ENCODE data around the gene RAD51B.
"Not testable (repeated sequence)": the region's sequence is repeated elsewhere in the genome, so short reads cannot be mapped to it uniquely, and the experiment has no call there.

The RAD51B gene

DNA sequence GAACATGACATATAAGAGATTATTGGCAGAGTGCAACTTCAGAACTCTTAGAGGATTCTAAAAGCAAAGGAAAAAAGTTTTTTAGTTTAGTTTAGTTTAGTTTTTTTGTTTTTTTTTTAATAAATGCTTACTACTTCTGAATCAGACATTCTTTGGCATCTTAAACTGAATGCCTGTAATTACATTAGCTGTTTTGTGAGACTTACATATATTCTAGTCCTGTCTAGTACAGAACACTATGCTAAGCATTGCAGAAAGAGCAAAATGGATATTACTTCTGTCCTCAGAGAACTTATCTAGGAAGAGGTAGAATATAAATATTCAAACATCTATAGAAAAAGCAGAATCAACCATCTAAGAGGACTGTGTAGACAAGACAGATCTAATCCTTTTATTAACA is 133.2 kb downstream of the RAD51B start:
- no peak overlapping the region for H3K4me3 ChIP-seq
- peaks cover 19% of the 10 kb centered on the region for H3K9me3 ChIP-seq
- no peaks in the 10 kb centered on the region for H4K20me1 ChIP-seq
- no peak overlapping the region for H3K4me2 ChIP-seq
- H3K4me1 ChIP-seq: no peaks in the 10 kb centered on the region
- no peaks in the 10 kb centered on the region for H3K36me3 ChIP-seq
- no peaks in the 10 kb centered on the region for H3K27me3 ChIP-seq
- no peak overlapping the region for H3K27ac ChIP-seq
- no peak for TF ChIP-seq Cebpa-rat (IDR thresholded peaks at IDR 0.05)
- no peak overlapping the region for H3K9ac ChIP-seq

DNA sequence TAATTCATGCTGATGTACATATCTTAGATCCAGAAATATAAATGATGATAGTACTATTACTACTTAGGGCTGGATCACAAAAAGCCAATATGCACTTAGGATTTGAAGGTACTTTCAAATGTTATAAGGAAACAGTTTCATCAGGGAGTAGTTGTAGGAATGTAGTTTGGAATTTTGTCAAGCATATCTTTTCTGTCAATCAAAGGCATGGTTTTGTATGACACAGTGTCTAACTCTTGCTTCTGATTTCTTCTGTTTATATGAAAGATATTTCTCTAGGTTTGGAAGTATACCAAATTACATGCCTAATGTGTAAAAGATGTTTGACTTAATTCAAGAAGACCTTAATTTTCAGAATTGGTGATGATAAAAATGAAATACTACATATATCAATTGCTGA is 135.7 kb downstream of the RAD51B start:
- Histone ChIP-seq H3K36me3 (no peaks in the 10 kb centered on the region), H3K9ac (no peak overlapping the region)

DNA sequence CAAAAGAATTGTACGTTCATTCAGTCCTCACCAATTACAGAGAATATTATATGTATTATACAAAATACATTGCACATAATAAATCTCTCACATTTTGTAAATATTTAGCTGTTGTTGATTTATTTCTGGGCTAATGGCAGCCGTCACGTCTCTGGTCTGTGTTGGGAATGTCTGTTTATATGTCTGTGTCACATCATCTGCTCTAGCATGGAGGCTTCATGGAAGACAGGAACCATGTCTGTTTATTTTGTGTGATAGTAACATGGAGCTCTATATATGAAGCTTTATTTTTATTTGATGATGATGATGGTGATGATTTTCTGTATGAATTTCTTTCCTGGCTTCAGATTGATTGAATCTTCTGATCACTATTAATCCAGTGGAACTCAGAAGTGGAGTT is 138.4 kb downstream of the RAD51B start:
- Histone ChIP-seq H4K20me1 (no peaks in the 10 kb centered on the region), H3K4me3 (no peak overlapping the region), H3K27me3 (no peaks in the 10 kb centered on the region), H3K4me1 (peaks cover 9% of the 10 kb centered on the region), H3K9ac (no peak overlapping the region), H3K27ac (no peak overlapping the region), H3K36me3 (no peaks in the 10 kb centered on the region), H3K4me2 (no peak overlapping the region), H3K9me3 (no peaks in the 10 kb centered on the region; the same call in 1 of the 2 replicates)
- no peak for TF ChIP-seq Cebpa-rat (IDR thresholded peaks at IDR 0.05)

More for the DNA sequence above, 135.7 kb downstream of the RAD51B start:
- H3K4me1 ChIP-seq: no peaks in the 10 kb centered on the region
- no peaks in the 10 kb centered on the region for H3K27me3 ChIP-seq
- no peak overlapping the region for H3K4me2 ChIP-seq
- H3K27ac ChIP-seq: no peak overlapping the region
- H4K20me1 ChIP-seq: no peaks in the 10 kb centered on the region
- TF ChIP-seq Cebpa-rat (IDR thresholded peaks at IDR 0.05): no peak
- peaks cover 2% of the 10 kb centered on the region for H3K9me3 ChIP-seq
- no peak overlapping the region for H3K4me3 ChIP-seq

DNA sequence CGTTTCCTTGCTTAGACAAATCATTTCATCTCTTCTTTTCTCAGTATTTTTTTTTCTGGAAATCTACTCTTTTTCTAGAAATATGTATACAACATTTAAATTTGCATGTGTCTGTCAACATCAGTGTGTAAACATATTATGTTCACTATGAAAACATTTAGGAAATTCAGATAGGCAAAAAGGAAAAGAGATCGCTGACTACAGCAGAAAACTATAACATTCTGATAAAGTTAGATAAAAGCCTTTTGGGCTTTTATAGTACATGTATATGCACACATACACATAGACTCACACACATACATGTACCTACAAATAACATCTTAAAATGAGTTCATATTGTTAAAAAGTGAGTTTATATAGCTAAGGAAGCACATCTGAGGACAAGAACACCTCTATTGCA is 142.1 kb downstream of the RAD51B start:
- no peak for TF ChIP-seq Cebpa-rat (IDR thresholded peaks at IDR 0.05)
- Histone ChIP-seq H3K9ac (no peak overlapping the region), H3K4me1 (peaks cover 9% of the 10 kb centered on the region), H3K9me3 (no peaks in the 10 kb centered on the region; the same call in 1 of the 2 replicates), H3K27me3 (no peaks in the 10 kb centered on the region), H3K4me3 (no peak overlapping the region), H3K36me3 (no peaks in the 10 kb centered on the region), H3K4me2 (0 out of 2 replicates have a peak overlapping the region, but pooled peaks have one; percentile 6), H3K27ac (no peak overlapping the region), H4K20me1 (no peaks in the 10 kb centered on the region)

DNA sequence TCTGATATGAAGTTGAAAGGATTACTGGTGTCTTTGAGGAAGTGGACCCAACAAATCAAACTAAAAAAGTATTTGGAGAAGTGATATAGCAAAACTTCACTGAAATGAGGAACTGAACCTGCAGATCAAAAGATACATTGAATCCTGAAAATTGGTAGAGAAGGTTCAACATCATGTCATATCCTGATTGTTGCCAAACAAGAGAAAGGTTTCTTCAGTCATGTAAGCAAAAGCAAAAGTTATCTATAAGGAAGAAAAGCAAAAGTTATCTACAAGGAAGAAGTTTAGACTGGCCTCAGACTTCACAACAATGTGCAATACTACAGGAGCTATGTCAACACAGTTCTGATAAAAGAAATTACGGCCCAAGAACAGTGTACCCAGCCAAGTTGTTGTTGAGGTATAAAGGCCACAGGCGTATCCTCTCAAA is 142.7 kb downstream of the RAD51B start:
- Histone ChIP-seq H3K27ac (no peak overlapping the region), H3K9me3 (peaks cover 4% of the 10 kb centered on the region), H3K4me2 (0 out of 2 replicates have a peak overlapping the region, but pooled peaks have one; percentile 6), H3K4me3 (no peak overlapping the region), H3K27me3 (no peaks in the 10 kb centered on the region), H4K20me1 (no peaks in the 10 kb centered on the region), H3K36me3 (peaks cover 4% of the 10 kb centered on the region; the same call in 1 of the 2 replicates), H3K4me1 (peaks cover 9% of the 10 kb centered on the region), H3K9ac (no peak overlapping the region)
- no peak for TF ChIP-seq Cebpa-rat (IDR thresholded peaks at IDR 0.05)

DNA sequence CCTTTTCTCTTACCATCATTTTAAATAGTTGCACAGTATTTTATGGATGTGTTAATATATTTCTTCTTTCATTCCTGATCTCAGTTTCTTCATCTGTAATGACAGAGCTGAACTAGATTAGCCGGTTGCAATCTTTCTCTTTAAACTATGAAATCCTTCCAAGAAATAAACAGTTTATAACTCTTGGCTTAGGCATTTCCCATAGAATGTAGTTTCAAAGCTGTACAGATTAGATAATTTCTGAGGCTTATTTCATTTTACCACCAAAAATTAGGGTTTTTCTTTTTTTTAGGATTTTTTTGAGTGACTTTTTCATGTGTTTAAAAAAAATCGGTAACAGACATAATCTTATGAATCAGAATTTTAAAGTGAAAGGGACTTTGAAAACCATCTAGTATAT is 144.0 kb downstream of the RAD51B start:
- no peaks in the 10 kb centered on the region for H4K20me1 ChIP-seq
- H3K36me3 ChIP-seq: peaks cover 11% of the 10 kb centered on the region
- no peak for TF ChIP-seq Cebpa-rat (IDR thresholded peaks at IDR 0.05)
- no peak overlapping the region for H3K4me2 ChIP-seq
- no peak overlapping the region for H3K4me3 ChIP-seq
- H3K27me3 ChIP-seq: no peaks in the 10 kb centered on the region
- no peak overlapping the region for H3K27ac ChIP-seq
- no peak overlapping the region for H3K9ac ChIP-seq
- peaks cover 9% of the 10 kb centered on the region for H3K4me1 ChIP-seq
- peaks cover 17% of the 10 kb centered on the region for H3K9me3 ChIP-seq

DNA sequence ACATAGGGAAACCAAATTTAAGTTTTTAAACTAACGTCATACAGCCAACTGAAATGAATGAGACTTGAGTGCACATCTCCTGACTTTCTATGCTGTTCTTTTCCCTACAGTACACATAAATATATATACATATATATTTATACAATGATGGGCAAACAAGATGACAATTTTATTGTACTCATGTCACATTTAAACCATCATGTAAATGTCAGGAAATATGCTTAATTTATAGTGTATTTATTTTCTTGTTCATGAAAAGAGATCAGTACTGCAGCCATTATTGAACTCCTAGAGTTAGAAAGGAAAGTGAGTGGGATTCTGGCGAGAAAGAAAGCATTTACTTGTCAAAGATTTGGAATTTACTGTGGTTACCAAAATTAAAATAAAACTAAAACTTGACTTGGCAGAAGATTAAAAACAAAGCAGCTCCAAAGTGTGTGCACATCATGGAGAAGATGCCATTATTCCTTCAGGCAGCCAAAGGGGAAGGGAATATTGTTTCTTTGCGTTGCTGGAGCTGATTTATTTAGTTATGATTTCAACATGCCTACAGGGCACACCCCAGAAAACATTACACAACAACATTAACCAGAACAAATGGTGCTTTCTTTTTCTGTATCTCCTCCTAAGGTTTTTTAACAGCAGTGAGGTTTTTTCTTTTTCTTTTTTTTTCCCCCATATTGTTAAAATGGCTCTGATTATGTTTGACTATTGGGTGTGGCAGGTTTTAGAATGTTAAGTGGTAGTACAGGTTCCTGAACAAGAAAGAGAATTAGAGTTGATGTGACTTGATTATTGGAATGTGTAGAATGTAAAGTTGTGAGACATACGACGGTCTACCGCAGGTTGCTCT is 144.6 kb downstream of the RAD51B start:
- Histone ChIP-seq H3K4me1 (peaks cover 9% of the 10 kb centered on the region), H3K4me2 (no peak overlapping the region), H3K9me3 (peaks cover 24% of the 10 kb centered on the region), H4K20me1 (no peaks in the 10 kb centered on the region), H3K27me3 (no peaks in the 10 kb centered on the region), H3K27ac (no peak overlapping the region), H3K36me3 (peaks cover 16% of the 10 kb centered on the region), H3K9ac (no peak overlapping the region), H3K4me3 (no peak overlapping the region)
- no peak for TF ChIP-seq Cebpa-rat (IDR thresholded peaks at IDR 0.05)

DNA sequence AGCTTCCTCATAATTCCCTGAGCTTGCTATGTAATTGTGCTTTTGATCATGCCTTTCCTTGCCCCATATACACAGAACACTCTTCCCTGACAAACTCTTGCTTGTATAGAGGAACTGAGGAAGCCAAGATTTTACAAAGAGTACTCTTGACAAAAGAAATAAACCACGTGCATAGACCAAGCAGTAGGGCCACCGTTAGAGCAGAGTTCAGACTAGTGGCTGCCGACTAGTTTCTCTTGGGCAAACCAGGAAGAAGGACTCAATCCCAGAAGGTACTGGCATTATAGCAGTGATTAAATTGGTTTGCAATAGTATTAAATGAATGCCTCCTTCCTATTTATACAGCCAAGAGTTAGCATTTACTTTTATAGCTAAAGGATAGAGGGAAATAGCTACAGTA is 146.1 kb downstream of the RAD51B start:
- no peaks in the 10 kb centered on the region for H4K20me1 ChIP-seq
- H3K4me3 ChIP-seq: no peak overlapping the region
- TF ChIP-seq Cebpa-rat (IDR thresholded peaks at IDR 0.05): no peak
- no peak overlapping the region for H3K9ac ChIP-seq
- H3K27ac ChIP-seq: no peak overlapping the region
- peaks cover 24% of the 10 kb centered on the region for H3K9me3 ChIP-seq
- H3K4me2 ChIP-seq: no peak overlapping the region
- no peaks in the 10 kb centered on the region for H3K27me3 ChIP-seq
- H3K36me3 ChIP-seq: peaks cover 16% of the 10 kb centered on the region
- peaks cover 9% of the 10 kb centered on the region for H3K4me1 ChIP-seq

DNA sequence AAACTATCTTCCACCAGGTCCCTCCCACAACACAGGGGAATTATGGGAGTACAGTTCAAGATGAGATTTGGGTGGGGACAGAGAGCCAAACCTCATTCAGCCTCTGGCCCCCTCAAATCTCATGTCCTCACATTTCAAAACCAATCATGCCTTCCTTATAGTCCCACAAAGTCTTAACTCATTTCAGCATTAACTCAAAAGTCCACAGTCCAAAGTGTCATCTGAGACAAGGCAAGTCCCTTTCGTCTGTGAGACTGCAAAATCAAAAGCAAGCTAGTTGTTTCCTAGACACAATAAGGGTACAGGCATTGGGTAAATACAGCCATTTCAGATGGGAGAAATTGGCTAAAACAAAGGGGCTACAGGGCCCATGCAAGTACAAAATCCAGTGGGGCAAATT is 147.6 kb downstream of the RAD51B start:
- Histone ChIP-seq H3K4me1 (peaks cover 4% of the 10 kb centered on the region), H3K27me3 (no peaks in the 10 kb centered on the region), H3K4me2 (no peak overlapping the region), H3K27ac (no peak overlapping the region), H3K9me3 (peaks cover 24% of the 10 kb centered on the region), H3K4me3 (no peak overlapping the region), H4K20me1 (no peaks in the 10 kb centered on the region), H3K9ac (no peak overlapping the region), H3K36me3 (peaks cover 16% of the 10 kb centered on the region)
- no peak for TF ChIP-seq Cebpa-rat (IDR thresholded peaks at IDR 0.05)

DNA sequence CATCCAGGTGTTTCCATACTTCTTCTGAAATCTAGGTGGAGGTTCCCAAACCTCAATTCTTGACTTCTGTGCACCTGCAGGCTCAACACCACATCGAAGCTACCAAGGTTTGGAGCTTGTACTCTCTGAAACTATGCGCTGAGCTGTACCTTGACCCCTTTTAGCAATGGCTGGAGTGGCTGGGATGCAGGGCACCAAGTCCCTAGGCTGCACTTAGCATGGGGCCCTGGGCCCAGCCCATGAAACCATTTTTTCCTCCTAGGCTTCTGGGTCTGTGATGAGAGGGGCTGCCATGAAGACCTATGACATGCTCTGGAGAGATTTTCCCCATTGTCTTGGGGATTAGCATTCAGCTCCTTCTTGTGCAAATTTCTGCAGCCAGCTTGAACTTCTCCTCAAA is 148.4 kb downstream of the RAD51B start:
- H3K4me1 ChIP-seq, H3K4me2 ChIP-seq, H3K4me3 ChIP-seq, H3K9ac ChIP-seq, H3K27ac ChIP-seq, H4K20me1 ChIP-seq, H3K27me3 ChIP-seq: not testable (repeated sequence)
- peaks cover 24% of the 10 kb centered on the region for H3K9me3 ChIP-seq
- peaks cover 16% of the 10 kb centered on the region for H3K36me3 ChIP-seq
